Right lobe of liver (tissue), 6 donors: ENCODE data around the gene GALNT13. TPM values are rescaled to one million over a fixed set of nuclear protein-coding genes. Genes with fewer than 3 reads are reported as not detected.

Experiments used
- ATAC-seq, 4 donors: fragments of 200-7000 bp; cut with Tn5 transposase; one replicate each; pipeline ENCODE4 v1.9.1; 2020; ENCODE audit warnings: mild to moderate bottlenecking in 4 of 4, moderate library complexity in 4 of 4
- DNase-seq, 3 donors: peaks; one replicate each; pipeline ENCODE4 v3.0.0-alpha.2; 2020
- H3K27ac ChIP-seq, 3 donors: fragments of 200-600 bp; one replicate each; pipeline ENCODE4 v1.8.0; 2022
- H3K27me3 ChIP-seq, 2 donors: fragments of 200-600 bp; one replicate each; pipeline ENCODE4 v1.8.0; 2022
- H3K36me3 ChIP-seq, 4 donors: fragments of 200-600 bp; sonication (generic) in 1 of 4; one replicate each; pipeline versions ENCODE4 v1.5.1 to v1.8.0; 2017 to 2022; ENCODE audit warnings: control low read depth in 1 of 4
- H3K4me1 ChIP-seq, 4 donors: fragments of 200-600 bp; sonication (generic) in 1 of 4; one replicate each; pipeline versions ENCODE4 v1.5.1 to v1.8.0; 2017 to 2022; ENCODE audit warnings: control low read depth in 1 of 4
- H3K4me3 ChIP-seq, 3 donors: fragments of 200-600 bp; one replicate each; pipeline ENCODE4 v1.8.0; 2022
- H3K9me3 ChIP-seq, 4 donors: fragments of 200-600 bp; sonication (generic) in 1 of 4; one replicate each; pipeline versions ENCODE4 v1.5.1 to v1.8.0; 2017 to 2022; ENCODE audit warnings: control low read depth in 1 of 4
- POLR2A ChIP-seq: fragments of 450-650 bp; IDR thresholded peaks from one replicate; pipeline ENCODE4 v1.6.1; 2017; ENCODE audit warnings: antibody characterized with exemption, mild to moderate bottlenecking
- WGBS: methylation state at CpG from one replicate; pipeline ENCODE4 v1.1.6; 2018; ENCODE audit warnings: low coverage, low lambda C conversion rate; ENCODE audit not compliant: insufficient coverage; ENCODE audit errors: missing lambda C conversion rate; 5-methylcytosine and 5-hydroxymethylcytosine counted together
- intact Hi-C, 2 donors: fragments of 100-400 bp; cut with DNase I; formaldehyde crosslinking; loops; one replicate each; pipeline versions ENCODE4 v1.11.2 to v1.14.1; 2022
- total RNA-seq, 6 experiments: library from RNA; depleted of rRNA in 2 of 6; stranded (reverse); fragments of >200 nt in 2 of 6; fragmentation: NEBNext Ultra II Directional in 3 of 6; extraction: Animal tissue kit (Norgen Biotek cat#: 25700) in 3 of 6; gene quantifications; one replicate each; pipeline versions ENCODE4 v1.1.0 to v1.2.4, GENCODE V29; 2016 to 2023
- TF ChIP-seq, protein P1 (sequence below), 4 donors: fragments of 200-600 bp in 3 of 4; fragments of 450-650 bp in 1 of 4; IDR thresholded peaks; one replicate each; pipeline versions ENCODE4 v1.5.1 to v1.8.0; 2016 to 2022; ENCODE audit warnings: antibody characterized with exemption in 4 of 4, mild to moderate bottlenecking in 2 of 4
- donor health status: DM: no; HTN: yes; CAD: no.
- donor health status: DM: no; HTN: no; CAD: no.
- donor health status: DM: no; HTN: no; CAD: no.
- donor health status: DM: no; HTN: yes; CAD: no.
- donor health status: DM: no; HTN: yes; CAD: no.

The GALNT13 gene
- total RNA-seq, 6 experiments from 2014 or later = not detected

DNA sequence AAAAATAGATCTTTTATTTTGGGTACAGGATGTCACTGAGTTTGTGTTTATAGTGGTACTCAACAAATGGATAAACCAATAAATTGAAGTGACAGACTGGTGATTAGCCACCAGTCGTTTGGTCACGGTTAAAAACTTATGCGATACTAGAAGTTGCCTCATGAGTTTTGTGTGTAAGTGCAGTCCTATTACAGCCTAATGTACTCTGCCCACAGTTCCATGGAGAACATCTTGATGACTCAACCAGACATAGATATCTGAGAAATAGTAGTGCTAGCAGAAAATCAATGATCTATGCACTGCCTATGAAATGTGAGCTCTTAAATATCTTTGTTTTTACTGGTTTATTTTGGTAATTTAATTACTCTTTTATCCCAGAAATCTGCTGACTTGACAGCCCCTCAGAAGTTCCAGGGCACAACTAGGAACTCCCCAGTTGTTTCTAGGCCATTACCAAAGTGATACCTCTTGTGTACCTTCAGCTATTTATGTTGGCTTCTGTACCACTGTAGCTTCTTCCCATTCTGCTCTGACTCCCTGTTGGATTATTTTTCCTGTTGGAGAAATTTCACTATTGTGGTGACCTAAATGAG is 617.6 kb downstream of the GALNT13 start:
- H3K27ac ChIP-seq = no peak overlapping the region
- peak in 2 of 4 donors; percentile 12 to 49 for ATAC-seq

DNA sequence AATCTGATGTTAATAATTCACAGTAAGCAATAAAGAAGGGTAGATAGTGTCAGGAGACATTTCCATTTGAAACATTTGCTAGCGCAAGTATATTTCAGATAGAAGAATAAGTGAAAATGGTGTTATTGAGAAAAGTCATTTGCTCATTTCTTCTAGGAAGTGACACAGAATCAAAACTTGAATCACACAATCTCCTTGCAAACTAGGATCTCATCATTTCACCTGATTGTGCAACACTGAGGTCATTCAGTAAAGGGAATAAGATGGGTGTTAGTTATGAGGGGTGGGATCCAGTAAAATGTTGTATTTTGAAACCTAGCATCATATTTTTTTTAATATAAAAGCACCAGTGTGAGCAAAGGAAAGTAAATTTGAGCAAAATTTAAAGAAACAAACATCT is 618.8 kb downstream of the GALNT13 start:
- no peak overlapping the region for H3K27ac ChIP-seq
- H3K9me3 ChIP-seq = no peaks in the 10 kb centered on the region
- no peak overlapping the region for H3K4me3 ChIP-seq
- intact Hi-C loops = no loop called here
- no peak for DNase-seq
- H3K27me3 ChIP-seq = no peaks in the 10 kb centered on the region
- no peak for TF ChIP-seq POLR2A
- TF ChIP-seq, protein P1, sequence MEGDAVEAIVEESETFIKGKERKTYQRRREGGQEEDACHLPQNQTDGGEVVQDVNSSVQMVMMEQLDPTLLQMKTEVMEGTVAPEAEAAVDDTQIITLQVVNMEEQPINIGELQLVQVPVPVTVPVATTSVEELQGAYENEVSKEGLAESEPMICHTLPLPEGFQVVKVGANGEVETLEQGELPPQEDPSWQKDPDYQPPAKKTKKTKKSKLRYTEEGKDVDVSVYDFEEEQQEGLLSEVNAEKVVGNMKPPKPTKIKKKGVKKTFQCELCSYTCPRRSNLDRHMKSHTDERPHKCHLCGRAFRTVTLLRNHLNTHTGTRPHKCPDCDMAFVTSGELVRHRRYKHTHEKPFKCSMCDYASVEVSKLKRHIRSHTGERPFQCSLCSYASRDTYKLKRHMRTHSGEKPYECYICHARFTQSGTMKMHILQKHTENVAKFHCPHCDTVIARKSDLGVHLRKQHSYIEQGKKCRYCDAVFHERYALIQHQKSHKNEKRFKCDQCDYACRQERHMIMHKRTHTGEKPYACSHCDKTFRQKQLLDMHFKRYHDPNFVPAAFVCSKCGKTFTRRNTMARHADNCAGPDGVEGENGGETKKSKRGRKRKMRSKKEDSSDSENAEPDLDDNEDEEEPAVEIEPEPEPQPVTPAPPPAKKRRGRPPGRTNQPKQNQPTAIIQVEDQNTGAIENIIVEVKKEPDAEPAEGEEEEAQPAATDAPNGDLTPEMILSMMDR (IDR thresholded peaks at IDR 0.05) = no peak
- whole genome bisulfite sequencing = 82% methylated on average over 1 of the region's 1 CpG
- H3K4me1 ChIP-seq = peaks cover 0 to 5% (median 0%) of the 10 kb centered on the region in 4 donors
- no peaks in the 10 kb centered on the region for H3K36me3 ChIP-seq
- ATAC-seq = no peak

More for the DNA sequence above, 617.6 kb downstream of the GALNT13 start:
- H3K4me1 ChIP-seq = peaks cover 0 to 8% (median 0%) of the 10 kb centered on the region in 4 donors
- DNase-seq = no peak
- WGBS = 80% methylated on average over 3 of the region's 3 CpGs
- no peaks in the 10 kb centered on the region for H3K27me3 ChIP-seq
- intact Hi-C loops = no loop called here
- H3K4me3 ChIP-seq = no peak overlapping the region
- H3K36me3 ChIP-seq = no peaks in the 10 kb centered on the region
- no peaks in the 10 kb centered on the region for H3K9me3 ChIP-seq
- TF ChIP-seq, protein P1 (IDR thresholded peaks at IDR 0.05) = no peak

DNA sequence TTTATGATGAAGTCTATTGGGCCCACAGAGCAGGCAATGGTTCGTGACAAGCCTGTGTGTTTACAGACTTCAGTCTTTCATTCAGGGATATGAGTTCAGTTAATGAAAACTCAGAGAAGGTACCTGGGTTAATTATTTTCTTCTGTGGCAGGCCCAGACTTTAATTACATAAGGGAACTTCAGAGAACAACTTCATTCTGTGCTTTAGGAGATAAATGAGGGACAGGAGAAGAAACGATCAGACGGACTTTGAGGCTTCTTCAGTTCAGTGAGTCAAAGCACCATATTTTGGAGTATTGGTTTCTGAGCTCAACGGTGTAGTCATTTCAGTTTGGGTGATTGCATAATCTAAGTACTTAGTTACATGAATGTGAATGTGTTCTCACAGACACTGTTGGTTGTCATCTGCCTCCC is 623.7 kb downstream of the GALNT13 start:
- Histone ChIP-seq H3K36me3 (no peaks in the 10 kb centered on the region), H3K27ac (peak overlapping the region in 1 of 3 donors; percentile 30), H3K4me1 (peaks cover 0 to 12% (median 0%) of the 10 kb centered on the region in 4 donors), H3K9me3 (no peaks in the 10 kb centered on the region), H3K4me3 (no peak overlapping the region), H3K27me3 (no peaks in the 10 kb centered on the region)
- 25% methylated on average over 4 of the region's 4 CpGs for WGBS
- no peak for TF ChIP-seq POLR2A
- TF ChIP-seq, protein P1 (IDR thresholded peaks at IDR 0.05) = no peak
- intact Hi-C loops = no loop called here
- ATAC-seq (peak; percentile 49 to 83 (median 82)), DNase-seq (no peak)

DNA sequence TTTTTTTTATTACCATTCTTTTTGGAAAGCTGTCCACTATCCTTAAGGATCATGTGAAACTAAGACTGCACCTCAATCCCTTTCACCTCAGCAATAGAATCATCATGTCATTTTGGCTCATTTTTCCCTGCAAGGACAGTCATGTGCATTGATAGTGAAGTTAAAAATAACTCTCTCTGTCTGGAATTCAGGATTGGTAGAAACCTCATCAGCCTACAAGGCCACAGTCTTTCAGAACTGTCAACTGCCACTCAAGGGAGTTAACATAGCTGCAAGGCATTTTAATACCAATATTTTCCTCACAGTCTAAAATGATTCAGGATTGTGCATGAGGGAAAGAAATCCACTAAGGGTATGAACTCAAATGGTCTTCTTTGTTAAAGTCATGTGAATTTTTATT is 625.3 kb downstream of the GALNT13 start:
- no peak overlapping the region for H3K4me3 ChIP-seq
- no peaks in the 10 kb centered on the region for H3K9me3 ChIP-seq
- H3K4me1 ChIP-seq = peaks cover 0 to 12% (median 0%) of the 10 kb centered on the region in 4 donors
- no peak for DNase-seq
- no peak for ATAC-seq
- no peak for TF ChIP-seq POLR2A
- TF ChIP-seq, protein P1 (IDR thresholded peaks at IDR 0.05) = no peak
- H3K36me3 ChIP-seq = no peaks in the 10 kb centered on the region
- intact Hi-C loops = no loop called here
- no peaks in the 10 kb centered on the region for H3K27me3 ChIP-seq
- H3K27ac ChIP-seq = no peak overlapping the region
